Activated CD8-positive, alpha-beta memory T cell treated with anti-CD3 and anti-CD28 coated beads, Interleukin-2, amount 50 U/mL, for 48 hours (primary cell): ENCODE data around the gene RBM6.

Experiments used
- DNase-seq: peaks from one replicate; pipeline ENCODE4 v3.0.0-alpha.2; 2020

The RBM6 gene

DNA sequence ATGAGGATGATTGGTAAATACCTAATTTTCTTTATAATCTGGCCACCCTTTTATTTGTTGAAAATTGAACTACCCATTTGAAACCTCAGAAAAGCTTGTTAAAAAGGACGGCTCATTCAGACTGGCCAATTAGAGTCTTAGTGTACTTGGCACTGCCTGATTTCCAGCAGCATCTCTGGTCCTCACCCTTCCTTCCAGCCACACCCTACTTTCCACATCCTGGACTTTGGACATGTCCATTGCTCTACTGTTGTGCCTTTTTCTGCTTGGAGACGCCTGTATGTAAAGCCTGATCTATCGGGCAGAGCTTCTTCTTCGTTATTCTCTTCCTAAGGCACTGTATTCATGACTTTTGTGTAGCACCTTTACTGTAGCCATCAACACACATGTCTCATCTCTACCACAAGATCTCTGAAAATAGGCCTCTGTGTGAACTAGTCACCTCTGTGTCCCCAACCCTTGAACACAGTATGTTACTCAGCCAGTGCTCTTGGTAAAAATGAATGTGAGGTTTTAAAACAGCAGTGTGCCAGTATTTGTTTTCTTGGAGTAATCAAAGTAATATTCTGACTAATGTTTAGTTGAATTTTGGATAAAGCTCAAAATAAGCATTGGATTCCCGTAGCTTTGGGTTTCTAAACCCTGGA lies 155.5 kb downstream of the RBM6 start:
- DNase-seq = no peak

DNA sequence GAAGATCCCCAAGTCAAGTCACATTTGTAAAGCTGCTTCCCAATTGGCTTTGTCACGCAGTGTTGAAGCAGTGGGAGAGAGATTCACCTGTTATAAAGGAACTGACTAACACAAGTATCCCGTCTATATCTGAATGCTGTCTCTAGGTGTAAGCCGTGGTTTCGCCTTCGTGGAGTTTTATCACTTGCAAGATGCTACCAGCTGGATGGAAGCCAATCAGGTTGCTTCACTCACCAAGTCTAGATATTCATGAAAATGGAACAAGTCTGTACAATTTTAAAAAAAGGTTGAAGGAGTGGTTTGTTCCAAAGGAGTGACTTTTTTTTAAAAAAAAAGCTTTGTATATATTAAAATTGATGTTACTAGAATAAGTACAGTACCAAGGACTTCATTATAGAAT lies 160.4 kb downstream of the RBM6 start:
- DNase-seq = no peak

DNA sequence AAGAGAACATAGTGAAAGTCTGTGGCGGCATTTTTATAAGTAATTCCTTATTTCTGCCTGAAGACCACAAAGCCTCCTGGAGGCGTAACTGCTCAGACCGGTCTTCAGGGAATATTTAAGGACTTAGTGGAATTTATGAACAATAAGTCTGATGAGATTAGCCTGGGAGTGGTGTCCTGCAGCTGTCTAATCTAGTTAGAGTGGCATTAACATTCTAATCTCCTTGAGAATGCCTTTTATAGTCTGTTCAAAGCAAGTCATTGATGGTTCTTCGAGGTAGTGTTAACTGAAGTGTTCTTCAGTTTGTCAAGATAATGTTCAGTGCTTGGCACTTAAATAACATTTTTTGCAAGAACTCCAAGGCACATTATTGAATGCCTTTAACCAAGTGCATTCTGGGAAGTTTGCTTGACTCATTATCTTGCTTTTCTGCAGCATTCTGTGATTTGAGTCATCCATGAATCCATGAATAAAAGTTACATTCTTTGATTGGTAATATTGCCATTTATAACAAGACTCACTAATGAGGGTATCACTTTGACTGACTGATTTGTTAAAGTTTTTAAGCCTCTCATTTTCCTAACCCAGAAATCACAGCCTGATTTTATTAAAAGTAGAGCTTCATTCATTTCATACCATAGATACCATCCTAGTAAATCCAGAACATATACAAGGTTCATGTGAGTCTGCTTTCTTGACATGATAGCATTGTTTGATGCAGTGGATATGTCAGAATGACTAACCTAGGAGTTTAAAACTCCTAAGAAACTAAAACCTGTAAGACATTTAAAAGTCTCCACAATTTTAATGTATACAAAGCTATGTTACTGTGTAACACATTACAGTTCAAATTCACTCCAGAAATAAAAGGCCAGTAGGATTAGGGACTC lies 161.3 kb downstream of the RBM6 start:
- no peak for DNase-seq

DNA sequence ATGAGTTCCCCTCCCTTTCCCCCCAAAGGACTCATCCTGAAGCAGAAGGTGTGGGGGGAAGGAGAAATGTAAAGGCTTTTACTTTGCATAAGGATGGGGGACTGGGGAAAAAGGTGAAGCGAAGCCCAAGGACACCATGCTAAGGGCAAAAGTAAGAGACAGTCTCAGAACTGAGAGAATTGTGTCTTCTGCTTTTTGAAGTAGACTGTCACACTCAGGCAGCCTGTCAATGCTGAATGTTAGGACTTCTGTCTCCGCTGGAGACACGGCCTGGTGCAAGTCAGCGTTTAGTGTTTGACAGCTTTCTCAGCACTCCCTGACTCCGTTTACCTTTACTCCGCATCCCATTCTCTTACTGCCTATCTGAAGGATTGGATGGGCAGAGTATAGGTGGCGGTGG lies 162.6 kb downstream of the RBM6 start:
- DNase-seq = no peak

DNA sequence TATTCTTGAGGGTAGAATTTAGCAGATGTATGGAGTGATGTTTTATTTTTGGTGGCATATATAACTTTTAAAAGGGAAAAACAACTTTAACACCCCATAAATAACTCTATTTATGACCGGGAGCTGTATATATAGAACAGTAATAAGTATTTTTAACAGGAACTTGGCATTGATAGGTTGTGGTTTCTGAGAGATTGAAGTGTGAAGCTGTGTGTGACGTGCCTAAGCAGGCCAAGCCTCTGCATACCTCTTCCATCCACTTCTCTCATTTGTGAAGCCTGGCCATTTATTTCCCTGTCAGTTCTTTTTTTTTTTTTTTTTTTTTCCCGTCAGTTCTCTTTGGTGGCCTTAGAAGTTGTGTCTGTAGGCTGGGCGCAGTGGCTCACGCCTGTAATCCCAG lies 171.8 kb downstream of the RBM6 start:
- no peak for DNase-seq

DNA sequence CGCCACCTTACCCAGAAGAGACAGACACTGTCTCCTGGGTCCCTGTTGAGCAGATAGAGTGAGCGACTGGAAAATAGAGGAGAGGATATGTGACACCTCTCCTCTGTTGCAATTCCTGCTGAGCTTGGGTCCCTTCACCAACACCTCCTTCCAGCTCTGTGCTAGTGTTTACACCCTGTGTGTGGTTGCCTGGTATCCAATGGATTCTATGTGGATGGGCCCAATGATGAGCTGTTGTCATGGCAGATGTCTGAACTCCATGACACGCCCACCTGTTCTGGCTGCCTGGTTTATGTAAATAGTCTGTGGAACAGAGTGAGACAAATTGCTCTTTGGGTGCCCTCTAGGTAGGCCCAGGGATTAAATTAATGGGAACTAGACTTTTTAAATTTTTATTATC lies 172.5 kb downstream of the RBM6 start:
- DNase-seq = no peak

DNA sequence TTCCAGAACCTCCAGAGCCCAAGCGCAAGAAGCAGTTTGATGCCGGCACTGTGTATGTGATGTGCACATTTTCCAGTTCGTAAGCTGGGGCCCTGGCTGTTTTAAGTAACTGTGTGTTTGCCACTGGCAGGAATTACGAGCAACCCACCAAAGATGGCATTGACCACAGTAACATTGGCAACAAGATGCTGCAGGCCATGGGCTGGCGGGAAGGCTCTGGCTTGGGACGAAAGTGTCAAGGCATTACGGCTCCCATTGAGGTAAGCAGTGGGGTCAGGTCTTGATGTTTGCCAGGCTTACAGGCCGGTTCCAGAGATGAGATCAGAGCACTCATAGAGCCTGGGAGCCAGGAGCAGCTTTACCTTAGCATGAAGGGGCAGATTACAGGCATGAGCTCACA lies 177.2 kb downstream of the RBM6 start:
- no peak for DNase-seq

DNA sequence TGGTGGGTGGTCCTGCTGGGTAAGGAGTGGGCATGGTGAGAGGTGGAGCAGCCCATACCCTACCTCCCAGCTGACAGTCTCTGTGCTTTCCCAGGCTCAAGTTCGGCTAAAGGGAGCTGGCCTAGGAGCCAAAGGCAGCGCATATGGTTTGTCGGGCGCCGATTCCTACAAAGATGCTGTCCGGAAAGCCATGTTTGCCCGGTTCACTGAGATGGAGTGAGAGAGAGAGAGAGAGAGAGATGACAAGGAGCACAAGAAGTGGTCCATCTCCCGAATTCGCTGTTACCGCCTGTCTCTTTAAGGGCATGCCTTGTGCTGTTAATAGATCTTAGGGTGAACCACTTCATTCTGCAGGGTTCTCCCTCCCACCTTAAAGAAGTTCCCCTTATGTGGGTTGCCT lies 178.3 kb downstream of the RBM6 start:
- DNase-seq = no peak

DNA sequence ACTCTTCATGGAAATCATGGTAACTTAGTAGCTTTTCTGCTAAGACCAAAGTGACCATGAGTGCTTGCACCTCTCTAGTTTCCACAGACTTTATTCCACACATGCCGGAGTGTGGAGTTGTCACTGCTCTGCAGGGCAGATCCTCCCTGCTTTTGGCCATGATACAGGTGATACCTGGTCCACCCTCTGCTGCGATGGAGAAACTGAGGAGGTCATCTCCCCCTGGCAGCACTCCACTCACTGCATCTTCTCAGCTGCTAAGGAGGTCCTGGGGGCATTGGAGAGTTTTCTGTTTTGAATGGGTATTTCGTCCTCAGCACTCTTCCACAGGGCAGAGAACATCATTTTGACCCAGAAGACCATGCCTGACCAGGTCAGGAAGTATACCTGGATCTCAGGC lies 179.8 kb downstream of the RBM6 start:
- no peak for DNase-seq

DNA sequence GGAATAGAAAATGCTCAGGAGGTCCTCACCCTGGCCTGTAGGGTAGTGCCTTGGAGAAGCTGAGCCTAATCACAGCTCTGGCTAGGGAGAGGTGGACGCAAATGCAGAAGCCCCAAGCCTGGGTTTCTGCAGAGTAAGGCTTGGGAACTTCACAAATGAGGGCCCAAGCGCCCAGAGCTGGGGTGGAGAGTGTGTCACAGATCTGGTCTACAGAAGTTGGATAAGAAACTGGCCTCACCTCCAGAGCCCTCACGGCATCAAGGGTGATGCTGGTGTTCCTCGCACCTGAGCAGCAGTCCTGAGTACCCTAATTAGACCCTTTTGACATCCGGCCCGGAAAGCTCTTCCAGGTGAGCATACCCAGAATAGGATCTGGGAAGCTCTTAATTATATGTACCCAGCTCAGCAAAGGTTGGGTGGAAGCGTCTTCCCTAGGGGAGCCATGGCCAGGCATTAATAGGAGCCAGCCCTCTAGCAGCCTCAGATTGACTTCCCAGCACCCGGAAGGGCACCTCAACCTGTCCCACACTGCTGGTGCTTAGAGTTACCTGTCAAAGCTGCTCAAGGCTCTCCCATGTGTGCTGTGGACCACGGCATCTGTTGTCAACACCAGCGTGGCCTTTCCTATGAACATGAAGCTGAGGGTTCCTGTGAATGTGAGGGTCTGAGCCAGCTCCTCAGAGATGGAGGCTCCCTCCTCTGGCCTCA lies 180.6 kb downstream of the RBM6 start:
- no peak for DNase-seq

DNA sequence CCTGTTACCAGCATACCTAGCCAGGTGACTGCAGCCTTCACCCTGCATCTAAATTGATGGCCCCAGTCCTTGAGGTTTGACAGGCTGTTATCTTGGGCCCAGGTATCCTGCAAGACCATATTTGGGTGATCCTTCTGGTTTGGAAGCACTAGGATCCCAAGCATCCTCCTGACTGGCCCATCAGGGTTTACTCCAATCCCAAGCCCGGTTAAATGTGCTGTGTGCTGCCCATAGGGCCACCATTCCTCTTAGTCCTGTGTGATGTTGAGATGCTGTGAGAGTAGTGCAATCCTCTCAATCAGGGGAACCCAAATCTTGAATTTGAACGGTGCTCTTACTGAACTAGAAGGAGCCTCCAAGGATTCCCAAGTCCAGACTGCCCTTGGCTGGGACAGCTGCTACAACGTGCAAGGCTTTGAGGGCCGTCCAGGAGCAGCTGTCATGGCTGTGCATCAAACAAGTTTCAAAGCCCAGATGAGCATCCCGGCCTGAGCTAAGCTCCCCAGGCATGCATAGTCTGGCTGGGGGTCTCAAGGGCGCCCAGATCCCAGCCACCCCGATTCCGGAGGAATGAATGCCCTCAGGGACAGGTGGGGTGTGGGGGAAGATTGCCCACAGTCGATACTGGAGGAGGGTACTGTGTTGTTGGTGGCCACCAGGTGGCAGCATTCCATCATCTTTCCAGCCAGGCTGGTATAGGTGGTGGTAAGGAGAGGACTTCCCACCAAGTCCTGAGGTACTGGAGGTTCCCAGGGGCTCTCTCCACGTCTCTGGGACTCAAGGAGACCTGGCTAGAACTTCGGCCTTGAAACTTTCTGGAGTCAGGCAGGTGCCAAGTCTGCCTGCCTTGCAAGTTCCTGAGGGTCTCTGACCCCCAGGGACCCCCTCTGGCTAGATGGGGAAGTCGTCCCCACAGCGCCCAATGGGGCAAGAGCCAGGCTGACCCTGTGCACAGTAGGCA lies 181.4 kb downstream of the RBM6 start:
- peak; percentile 87 for DNase-seq

DNA sequence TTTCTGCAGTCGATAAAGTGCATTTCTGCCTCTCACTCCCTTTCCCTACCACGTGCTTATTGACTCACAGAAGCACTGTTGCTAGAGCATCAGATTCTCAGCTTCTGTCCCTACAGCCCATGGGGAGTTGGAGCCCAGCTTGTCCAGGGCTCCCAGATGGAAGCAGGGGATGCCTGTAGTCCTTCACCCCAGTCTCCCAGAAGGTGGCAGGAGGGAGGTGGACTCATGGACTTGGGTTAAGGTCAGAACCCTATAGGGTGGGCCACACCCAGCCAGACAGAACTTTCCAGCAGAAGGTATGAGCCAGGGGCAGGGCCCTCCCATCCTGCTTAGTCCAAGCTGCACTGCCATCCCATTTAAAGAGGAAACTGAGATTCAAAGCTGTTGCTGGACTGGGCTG lies 182.1 kb downstream of the RBM6 start:
- no peak for DNase-seq

DNA sequence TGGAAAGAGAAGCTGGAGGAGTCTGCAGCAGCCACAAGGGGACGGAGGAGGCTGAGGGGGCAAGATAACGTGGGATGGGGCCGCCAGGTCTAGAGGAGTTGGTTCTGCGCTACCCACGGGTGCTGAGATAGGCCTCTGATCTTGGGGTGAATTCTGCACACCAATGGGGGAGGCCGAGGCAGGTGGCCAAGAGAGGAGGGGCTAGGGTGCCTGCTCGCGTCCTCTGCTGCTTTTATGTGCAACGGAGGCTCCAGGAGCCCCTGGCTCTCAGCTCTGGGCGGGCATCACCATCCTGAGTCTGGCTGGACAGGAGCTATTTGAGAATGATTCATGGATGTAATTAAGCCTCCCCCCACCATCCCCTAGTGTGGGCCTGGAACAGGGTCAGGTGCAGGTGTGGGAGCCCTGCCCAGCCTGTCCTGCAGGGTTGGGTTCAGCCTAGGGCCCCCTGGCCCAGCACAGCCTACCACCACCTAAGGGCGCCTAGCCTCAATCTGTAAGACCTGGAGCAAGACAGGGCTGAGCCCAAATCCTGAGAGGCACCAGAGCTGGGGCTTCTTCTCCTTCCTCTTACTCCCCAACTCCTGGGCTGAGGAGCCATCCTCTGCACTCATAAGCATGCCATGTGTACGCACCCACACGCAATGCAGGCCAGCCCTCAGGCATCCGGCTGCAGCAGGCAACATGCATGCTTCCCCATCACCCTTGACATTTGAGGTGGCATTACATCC lies 182.9 kb downstream of the RBM6 start:
- no peak for DNase-seq

DNA sequence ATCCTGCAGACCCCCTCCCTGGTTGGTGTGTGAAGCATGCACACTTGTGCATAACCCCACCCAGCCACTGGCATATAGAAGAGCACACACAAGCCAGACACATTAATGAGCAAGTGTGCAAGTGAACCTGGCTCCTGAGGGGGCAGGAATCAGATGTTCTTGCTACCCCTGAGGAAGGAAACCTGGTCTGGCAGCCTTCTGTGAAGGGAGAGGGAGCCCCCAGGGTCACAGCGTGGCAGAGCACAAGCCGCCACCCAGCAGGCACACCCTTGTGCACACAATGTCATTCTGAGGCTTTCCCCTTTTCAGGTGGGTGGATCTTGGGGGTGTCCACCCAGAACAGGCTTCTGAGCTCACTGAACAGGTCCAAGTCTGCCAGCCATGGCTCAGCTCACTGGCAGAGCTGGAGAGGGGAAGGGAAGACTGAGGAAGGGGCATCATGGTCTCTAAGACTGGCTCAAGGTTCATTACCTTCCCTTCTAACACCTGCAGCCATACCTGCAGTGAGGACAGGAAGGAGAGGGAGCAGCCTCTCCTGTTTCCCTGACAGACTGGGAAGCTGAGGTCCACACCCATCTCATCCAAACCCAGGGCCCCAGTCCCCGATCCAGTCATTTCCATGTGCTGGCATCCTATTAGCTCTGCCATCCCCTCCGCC lies 183.6 kb downstream of the RBM6 start:
- no peak for DNase-seq

DNA sequence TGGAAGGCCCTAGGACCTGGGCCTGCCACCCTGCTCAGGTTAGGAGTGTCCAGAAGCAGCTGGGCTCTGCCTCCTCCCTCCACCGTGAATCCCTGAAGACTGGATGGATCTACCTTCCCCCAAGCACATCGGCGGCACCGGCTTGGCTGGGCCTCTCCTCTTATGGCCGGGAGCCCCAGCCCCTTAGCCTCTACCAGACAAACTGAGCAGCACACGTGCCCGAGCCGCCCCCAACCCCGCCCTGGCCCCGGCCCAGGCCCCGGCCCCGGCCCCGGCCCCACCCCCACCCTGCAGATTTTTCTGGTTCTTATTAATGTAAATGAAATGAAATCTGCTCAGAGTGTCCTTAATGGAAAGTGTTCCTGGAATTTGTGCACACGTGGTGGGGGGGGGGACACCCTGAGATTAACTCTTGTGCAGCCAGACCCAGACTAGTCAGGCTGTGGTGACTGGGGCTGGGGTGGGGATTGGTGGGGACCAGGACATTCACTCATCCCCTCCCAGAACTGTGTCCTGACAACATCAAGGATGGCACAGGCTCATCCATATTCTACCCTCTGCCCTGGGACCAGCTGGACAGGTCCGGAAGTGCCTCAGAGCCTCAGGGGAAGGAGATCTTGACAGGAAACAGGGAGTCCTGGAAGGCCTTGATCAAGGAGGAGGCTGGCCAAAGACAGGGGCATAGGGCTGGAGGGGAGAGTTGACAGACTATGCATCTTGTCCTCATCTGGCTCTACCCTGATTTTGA lies 184.3 kb downstream of the RBM6 start:
- no peak for DNase-seq

DNA sequence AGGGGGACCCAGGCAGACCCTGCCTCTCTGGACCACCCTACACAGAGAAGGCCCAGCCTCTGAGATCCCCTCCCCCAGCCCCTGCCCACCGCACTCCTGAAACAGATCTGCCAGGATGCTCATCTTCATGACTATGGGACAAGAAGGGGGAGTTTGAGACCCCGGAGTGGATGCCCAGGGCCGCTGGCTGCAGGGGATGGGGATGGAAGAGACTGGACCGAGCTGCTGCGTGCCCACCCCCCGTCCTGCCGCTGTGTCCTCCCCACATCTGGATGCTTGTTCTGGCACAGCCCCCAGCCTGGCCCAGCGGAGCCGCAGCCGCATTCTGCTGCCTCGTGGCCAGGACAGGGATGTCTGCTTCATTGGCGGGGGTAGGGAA lies 184.8 kb downstream of the RBM6 start:
- DNase-seq = no peak

DNA sequence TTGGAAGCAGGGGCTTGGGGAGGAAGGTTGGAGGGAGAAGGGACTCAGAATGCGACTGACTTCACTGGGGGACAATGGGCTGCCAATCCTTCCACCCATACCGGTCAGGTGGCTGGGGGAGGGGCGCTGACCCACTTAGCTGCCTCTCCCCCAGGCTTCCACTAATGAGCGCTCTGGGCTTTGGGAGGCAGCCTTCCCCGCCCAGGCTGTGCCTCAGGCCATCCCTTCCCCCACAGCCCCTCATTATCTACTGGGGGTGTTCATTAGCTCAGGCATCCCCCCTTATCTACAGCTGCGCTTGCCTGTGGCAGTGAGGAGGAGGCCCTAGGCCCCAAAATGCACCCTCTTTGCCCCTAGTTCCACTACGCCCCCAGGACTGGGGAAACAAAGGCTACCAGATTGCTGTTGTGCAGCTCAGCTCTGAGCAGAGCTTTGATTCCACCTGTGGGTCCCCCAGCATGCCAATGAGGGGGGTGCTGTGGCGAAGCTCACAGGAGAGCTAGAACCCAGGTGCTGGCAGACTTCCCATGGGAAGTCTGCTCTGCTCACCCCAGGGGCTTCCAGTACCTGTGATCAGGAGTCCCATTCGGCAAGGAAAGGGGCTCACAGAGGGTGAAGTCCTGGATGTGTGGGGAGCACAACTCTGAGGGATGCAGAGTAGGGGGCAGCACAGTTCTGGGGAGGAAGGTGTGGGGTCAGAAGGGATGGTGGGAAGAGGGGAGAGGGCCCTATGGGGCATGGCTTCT lies 185.8 kb downstream of the RBM6 start:
- no peak for DNase-seq

DNA sequence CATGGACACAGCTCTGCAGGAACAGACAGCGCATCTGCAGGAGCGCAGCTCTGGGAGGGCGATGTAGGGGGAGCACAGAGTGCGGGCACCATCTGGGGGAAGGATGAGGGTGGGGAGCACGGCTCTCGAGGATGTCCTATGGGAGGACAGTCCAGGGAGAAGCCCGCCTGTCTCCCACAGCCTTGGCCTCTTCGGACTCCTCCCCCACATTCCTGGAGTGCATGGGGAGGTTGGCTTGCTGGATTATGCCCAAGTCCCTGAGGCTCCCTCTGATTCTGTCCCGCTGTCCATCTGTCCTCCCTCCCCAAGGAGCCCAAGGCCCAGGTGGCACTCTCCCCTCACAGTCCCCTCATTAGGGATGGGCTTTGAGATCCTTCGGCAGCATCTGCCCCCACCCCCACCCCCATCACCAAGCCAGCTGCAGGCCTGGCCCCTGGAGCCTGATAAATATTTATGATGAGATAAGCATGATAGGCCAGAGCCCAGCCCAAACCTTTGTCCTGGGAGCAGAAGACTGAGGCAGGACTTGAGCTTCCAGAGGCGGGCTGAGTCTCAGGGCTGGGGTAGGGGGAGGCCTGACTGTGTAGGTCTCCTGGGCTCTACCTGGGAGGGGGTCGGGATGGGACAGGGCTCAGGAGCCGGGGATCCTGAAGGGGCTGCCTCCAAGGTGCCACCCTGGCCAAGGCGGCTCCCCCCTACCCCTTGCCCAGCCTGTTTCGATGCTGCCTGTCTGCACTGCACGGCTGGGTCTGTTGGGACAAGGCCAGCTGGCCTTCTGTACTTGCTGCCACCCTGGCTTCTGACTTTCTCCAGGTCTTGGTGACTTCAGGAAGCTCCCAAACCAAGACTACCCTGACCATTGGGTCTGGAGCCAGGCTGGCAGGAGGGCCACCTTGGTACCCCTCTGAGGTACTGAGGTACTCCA lies 186.6 kb downstream of the RBM6 start:
- DNase-seq = no peak
